GM21786 (cell line): ENCODE measurements around the gene MYLK.
"Not testable (repeated sequence)": the region's sequence is repeated elsewhere in the genome, so short reads cannot be mapped to it uniquely, and the experiment has no call there.

ENCODE experiments used
- ATAC-seq: cut with Tn5 transposase; IDR thresholded peaks from one replicate; pipeline ENCODE4 v1.9.1; 2021; ENCODE audit not compliant: unreplicated experiment

MYLK gene

GRCh38 chr3:123703663-123704062 lies 180.5 kb downstream of the MYLK start:
- ATAC-seq = not testable (repeated sequence)

- ATAC-seq = no peak
Observed at GRCh38 chr3:123702720-123703119, 181.4 kb downstream of the MYLK start.

GRCh38 chr3:123702057-123702456 lies 182.1 kb downstream of the MYLK start:
- ATAC-seq = not testable (repeated sequence)

- ATAC-seq = no peak
Observed at GRCh38 chr3:123700791-123701722, 183.1 kb downstream of the MYLK start.

- no peak for ATAC-seq
Observed at GRCh38 chr3:123698813-123699212, 185.3 kb downstream of the MYLK start.

GRCh38 chr3:123696808-123697207 lies 187.3 kb downstream of the MYLK start:
- no peak for ATAC-seq

GRCh38 chr3:123695731-123696640 lies 188.1 kb downstream of the MYLK start:
- no peak for ATAC-seq

GRCh38 chr3:123695152-123695551 lies 189.0 kb downstream of the MYLK start:
- ATAC-seq = no peak

GRCh38 chr3:123694366-123695087 lies 189.6 kb downstream of the MYLK start:
- no peak for ATAC-seq

- no peak for ATAC-seq
Observed at GRCh38 chr3:123693584-123694190, 190.4 kb downstream of the MYLK start.

- no peak for ATAC-seq
Observed at GRCh38 chr3:123692671-123693070, 191.5 kb downstream of the MYLK start.

GRCh38 chr3:123692041-123692440 lies 192.1 kb downstream of the MYLK start:
- ATAC-seq = no peak

GRCh38 chr3:123689831-123690230 lies 194.3 kb downstream of the MYLK start:
- no peak for ATAC-seq

- no peak for ATAC-seq
Observed at GRCh38 chr3:123688241-123688747, 195.8 kb downstream of the MYLK start.

- no peak for ATAC-seq
Observed at GRCh38 chr3:123687286-123687685, 196.8 kb downstream of the MYLK start.

- ATAC-seq = no peak
Observed at GRCh38 chr3:123686251-123686650, 197.9 kb downstream of the MYLK start.

GRCh38 chr3:123685780-123686179 lies 198.4 kb downstream of the MYLK start:
- no peak for ATAC-seq

GRCh38 chr3:123684636-123685035 lies 199.5 kb downstream of the MYLK start:
- no peak for ATAC-seq

- ATAC-seq = no peak
Observed at GRCh38 chr3:123684209-123684608, 199.9 kb downstream of the MYLK start.

- no peak for ATAC-seq
Observed at GRCh38 chr3:123683505-123684154, 200.5 kb downstream of the MYLK start.
